Stimulated activated CD4-positive, alpha-beta T cell treated with anti-CD3 and anti-CD28 coated beads, Interleukin-2, amount 100 ng/mL, for 24 hours (primary cell): ENCODE data around the gene CD164.
A peak's percentile ranks its signal among the peaks of the same experiment; 100 is the strongest.
"Not testable (repeated sequence)": the region's sequence is repeated elsewhere in the genome, so short reads cannot be mapped to it uniquely, and the experiment has no call there.

Experiments used
- DNase-seq, 2 donors: peaks; one replicate each; pipeline ENCODE4 v3.0.0-alpha.2; 2020

CD164 gene

DNA sequence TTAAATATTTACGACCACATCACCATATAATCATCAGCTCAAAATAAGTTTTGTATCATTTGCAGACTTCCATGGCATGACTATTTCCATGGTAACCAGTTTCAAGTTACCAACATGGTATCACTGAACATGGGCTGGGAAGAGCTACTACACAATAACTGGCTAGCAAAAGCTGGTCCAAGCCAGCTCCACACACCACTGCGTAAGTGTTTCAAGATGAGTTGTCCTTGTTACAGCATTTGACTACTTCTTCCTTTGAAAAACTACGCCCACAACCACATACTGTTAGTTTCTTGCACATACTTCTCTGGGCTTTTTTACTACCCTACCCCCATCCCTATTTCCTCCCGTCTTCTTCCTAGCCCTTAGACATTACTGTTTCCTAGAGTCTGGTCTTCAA, 8.5 kb downstream of the CD164 start:
- peak; percentile 47 to 48 for DNase-seq

DNA sequence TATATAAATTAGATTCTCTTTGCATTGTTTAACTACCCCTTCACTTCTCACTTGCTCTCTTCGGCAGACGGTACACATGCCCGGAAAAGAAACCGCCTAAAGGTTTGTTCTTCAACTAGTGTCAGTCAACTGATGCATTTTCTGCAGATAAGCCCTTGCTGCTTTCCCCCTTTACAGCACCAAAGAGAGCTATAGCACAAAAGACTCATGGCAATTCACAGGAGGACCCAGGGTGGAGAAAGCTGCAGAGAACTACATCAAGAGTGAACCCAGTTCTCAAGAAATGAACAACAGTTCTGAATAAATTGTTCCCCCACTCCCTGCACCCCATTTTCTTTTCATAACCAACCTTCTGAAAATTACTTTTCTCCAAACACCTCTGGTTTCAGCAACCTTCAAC, 8.9 kb downstream of the CD164 start:
- peak; percentile 9 to 21 for DNase-seq

DNA sequence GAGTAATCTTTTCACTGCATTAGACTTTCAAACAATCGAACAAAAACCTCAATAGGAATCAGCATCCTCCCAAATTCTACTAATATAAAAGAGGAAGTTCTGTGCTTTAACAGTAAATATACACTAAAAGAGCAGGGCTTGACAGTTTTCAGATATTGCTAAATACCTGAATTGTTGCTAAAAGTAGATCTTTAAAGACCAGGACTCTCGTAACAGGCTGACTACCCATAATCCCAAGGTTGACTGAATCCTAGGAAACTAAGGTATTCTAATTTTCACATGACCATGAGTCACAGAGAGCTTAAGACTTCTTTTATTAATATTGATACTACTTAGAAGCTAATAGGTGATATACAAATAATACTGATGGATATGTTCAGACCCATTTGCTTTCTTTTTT, 10.1 kb downstream of the CD164 start:
- DNase-seq, result no peak

DNA sequence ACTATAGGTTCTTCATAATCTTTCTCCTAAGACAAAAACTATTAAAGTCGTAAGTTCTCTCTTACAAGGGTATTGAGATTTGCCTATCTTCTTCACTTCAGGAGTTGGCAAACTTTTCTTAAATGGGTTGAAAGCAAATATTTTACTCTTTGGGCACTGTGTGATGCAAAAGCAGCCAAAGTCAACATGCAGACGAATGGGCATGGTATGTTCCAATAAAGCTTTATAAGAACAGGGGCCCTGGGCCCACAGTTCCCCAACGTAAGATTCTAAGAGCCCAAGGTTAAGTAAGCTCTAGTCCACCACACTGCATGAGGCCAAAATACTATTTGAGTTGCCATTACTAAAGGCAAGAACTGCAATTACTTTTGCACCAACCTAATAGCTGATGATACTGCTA, 11.5 kb downstream of the CD164 start:
- no peak for DNase-seq

DNA sequence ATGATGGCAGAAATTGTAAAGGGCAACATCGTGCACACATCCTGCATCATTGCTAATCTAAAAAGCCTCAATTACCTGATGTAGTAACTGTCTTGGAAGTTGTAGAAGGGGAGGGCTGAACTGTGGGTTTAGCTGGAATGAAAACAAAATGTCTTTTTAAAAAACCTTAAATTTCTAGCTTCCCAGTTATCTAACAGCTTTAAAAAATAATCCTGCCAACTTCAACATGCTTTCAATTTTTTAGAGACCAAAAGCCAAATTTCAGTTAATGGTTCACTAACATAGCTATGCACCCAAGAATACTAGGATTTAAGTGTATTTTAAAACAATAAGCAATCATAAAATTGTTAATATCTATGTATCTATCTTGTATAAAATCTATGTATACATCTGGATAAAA, 11.9 kb downstream of the CD164 start:
- DNase-seq, result no peak

DNA sequence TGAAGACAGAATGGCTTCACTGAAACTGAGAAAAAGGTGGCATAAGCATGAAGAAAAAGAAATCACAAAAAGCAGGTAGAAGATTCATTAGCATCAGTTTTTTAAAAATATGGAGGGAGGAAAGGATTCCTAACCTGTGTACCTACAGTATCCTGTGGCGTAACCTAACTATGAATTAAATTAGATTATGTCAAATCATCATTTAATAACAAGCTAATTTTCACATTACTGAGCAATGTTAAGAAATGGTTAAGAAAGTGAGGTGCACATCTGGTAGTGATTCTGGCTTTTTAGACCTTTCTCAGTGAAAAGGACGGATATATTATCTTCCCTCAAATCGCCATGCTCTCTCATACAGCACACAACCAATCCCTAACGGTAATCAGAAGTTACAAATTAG, 12.5 kb downstream of the CD164 start:
- DNase-seq, result no peak

DNA sequence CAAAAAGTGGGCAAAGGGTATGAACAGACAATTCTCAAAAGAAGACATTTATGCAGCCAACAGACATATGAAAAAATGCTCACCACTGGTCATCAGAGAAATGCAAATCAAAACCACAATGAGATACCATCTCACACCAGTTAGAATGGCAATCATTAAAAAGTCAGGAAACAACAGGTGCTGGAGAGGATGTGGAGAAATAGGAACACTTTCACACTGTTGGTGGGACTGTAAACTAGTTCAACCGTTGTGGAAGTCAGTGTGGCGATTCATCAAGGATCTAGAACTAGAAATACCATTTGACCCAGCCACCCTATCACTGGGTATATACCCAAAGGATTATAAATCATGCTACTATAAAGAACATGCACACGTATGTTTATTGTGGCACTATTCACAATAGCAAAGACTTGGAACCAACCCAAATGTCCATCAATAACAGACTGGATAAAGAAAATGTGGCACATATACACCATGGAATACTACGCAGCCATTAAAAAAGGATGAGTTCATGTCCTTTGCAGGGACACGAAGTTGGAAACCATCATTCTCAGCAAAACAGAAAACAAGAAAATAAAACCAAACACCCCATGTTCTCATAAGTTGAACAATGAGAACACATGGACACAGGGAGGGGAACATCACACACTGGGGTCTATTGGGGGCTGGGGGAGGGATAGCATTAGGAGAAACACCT, 17.7 kb downstream of the CD164 start:
- DNase-seq, result not testable (repeated sequence)

DNA sequence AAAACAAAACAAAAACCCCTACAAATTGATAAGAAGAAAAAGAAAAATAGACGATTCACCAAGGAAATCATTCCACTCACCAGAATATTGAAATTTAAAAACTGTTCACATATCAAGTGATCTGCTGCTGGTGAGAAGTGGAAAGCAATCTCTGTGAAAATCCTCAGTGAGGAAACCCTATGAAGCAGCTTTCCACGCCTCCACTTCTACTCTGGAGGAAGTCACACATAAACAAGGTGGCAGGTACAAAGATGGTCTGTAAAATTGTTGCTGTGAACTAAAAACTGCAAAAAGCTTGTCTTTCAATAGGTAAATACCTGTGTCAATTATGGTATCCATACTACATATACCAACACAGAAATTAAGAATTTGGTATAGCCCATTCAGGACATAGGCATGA, 18.5 kb downstream of the CD164 start:
- no peak for DNase-seq

DNA sequence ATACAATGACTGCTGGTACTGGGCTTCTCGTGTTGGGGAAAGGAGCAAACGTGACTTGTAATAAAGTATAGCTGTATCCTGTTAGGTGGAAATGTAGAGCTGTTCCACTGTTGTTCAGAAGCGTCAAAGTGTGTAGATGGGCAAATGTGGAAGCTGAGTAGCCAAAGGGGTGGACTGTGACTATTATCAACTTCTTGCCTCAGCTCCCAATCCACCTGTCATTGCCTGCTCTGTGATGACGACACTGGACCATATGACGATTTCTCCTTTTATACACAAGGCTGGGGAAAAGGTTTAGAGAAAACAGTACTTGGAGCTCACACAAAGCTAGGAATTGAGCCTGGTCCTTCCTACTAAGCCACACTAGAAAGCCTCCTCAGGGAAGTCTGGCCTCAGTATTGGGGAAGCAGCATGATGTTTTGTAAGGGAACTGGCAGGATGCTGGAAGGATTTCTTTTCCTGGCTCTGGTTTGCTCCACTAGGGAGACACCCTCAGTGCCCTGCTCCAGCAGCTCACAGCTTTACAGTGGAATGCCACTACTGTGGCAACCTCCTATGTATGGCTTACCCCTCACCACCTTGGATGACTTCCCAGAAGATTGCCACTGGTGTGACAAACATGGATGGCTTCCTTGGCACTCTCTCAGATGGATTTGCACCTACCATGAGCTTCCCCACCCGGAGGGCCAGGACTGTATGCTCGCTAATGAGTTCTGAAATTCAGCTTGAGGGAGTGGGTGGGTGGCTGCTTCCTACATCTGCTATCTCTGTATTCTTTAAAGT, 20.0 kb downstream of the CD164 start:
- DNase-seq, result no peak

DNA sequence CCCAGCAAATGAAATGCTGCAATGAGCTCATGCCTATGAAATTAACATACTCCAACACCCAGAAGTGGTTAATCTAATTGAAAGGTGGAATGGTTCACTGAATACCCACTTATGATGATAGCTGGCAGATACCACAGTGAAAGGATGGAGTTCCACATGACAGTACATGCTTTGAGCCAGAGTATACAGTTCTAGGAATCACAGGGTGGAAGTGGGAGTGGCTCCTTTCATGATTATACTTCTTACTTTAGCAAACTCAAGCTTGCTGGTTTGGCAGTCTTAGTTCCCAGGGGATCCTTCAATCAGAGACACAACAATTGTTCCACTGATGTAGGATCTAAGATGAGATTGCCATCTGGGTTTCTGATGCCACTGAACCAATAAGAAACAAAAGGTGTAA, 21.5 kb downstream of the CD164 start:
- DNase-seq, result no peak

DNA sequence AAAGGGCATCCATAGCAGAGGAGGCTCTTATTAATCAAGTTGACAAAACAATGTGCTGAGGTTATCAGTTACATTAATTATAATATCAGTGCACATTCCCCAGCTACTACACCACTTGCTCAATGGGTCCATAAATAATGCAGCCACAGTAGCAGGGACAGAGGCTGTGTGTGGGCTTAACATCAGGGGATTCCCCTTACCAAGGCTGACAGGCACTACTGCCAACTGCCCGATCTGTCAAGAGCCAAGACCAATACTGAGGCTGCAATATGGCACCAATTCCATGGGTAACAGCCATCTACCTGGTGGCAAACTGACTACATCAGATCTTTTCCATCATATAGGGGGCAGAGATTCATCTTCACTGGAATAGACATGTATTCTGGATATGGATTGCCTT, 22.0 kb downstream of the CD164 start:
- no peak for DNase-seq

DNA sequence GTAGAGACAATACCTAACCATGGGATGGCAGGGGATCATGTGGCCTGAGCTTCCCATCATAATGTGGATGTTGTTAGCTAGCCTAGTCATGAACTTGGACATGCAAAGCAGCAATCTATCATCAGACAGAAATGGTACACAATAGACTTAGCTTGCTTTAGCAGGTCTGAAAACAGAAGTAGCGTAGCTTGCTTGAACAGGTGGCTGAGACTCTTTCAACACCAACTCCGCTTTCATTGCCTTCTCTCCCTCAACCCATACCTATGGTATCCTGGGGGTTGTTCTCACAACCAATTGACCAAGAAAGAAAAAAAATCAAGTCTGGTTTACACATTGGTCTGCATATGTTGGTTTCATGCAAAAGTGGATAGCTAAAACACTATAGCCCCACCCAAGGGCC, 23.0 kb downstream of the CD164 start:
- no peak for DNase-seq

DNA sequence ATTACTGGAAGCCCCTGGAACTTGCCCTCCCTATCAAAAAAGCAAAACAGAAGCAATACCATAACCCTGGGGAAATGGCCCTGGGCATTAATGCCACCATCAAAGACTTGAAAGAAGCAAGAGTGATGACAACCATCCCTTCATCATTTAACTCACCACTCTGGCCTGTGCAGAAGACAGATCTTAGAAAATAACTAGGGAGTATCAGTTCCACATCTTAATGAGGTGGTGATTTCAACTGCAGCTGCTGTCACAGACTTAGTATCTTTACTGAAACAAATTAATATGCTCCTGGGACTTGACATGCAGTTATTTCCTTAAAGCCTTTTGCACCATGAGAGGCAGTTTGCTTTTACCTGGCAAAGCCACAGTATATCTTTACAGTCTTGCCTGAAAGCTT, 24.1 kb downstream of the CD164 start:
- DNase-seq, result no peak

DNA sequence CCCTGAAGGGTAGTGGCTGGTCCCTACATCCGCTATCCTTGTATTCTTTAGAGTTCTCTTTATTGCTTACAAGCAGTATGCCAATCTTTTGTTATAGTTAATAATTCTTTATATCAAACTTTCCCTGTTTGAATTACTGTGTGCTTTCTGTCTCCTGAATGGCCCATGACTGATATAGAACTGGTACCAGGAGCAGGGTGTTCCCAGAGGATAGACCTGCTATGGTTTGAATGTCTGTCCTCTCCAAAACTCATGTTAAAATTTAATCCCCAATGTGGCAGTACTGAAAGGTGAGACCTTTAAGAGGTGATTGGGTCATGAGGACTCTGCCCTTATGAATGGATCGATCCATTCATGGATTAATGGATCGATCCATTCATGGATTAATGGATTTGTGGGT, 26.0 kb downstream of the CD164 start:
- DNase-seq, result no peak

DNA sequence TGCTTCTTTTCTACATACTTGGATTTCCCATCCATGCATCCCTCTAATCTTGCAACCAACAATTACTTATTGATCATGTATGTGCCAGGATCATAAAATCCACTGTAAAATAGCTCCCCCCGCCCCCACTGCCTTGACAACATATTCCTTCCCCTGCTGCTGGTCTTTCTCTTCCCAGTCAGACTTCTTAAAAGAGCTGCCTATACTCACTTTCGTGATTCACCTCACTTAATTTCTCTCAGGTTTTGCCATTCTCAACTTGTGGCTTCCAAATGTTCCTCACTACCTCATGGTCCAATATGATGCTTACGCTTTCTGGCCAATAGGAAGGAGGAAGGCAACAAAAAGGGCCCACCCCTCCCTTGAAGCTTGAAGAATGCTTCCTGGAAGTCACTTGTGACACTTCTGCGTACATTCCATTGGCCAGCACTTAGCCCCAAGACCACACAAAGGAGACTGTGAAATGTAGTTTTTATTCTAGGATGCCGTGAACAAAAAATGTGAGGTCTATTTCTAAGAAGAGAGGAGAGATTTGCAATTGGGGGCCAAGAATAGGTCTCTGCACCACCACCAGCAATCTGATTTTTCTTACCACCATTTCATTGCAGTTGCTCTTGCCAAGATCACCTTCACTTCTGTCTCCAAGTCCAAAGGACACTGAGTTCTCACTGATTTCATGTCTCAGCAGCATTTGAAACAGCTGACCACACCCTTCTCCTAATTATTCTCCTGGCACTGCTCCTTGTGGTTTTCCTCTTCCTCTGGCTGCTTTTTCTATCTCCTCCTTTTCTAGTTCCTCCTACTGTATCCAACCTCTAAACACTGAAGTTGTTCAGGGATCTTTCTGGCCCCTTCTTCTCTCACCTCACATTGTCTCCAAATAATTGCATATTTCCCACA, 30.8 kb downstream of the CD164 start:
- no peak for DNase-seq

DNA sequence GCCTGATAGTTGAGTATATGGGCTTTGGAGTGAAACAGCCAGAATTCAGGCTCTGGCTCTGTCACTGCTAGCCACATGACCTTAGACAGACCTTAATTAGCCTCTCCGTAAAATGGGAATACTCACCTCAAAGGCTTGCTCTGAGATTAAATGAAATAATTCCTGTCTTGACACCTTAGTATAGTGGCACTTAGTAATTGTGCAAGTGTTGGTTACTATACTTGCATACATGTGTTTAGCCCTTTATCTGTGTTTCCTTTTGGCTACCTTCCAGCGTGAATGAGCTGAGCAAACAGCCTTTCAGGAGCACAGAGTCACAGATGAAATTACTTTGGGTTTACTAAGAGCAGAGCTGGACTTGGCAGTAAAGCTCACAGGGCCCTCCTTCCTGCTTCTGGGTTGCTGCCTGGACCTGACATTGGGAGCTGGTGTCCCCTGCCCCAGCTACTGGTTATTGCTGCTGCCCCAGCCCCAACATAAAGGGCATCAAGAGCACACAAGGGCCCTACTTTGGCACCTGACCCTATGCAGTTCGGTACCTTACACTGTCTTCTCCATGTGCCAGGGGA, 32.8 kb downstream of the CD164 start:
- no peak for DNase-seq

DNA sequence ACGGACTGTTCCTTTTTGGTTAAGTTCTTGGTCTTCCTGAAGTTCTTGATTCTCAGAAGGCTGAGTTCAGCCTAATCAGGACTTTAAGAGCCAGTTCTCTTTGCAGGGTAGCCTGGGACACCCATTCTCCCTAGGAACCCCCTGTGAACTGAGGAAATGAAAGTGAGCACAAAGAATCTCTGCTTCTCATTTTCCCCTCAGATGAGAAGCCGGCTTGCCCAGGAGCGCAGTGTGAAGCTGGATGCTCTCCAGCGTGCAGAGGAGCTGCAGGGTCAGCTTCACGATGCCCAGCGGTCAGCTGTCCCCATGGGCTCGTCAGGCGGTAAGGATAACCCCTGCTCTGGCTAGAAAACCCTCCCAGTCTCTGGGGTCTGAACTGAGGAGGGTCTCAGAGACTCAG, 34.0 kb downstream of the CD164 start:
- DNase-seq, result no peak

DNA sequence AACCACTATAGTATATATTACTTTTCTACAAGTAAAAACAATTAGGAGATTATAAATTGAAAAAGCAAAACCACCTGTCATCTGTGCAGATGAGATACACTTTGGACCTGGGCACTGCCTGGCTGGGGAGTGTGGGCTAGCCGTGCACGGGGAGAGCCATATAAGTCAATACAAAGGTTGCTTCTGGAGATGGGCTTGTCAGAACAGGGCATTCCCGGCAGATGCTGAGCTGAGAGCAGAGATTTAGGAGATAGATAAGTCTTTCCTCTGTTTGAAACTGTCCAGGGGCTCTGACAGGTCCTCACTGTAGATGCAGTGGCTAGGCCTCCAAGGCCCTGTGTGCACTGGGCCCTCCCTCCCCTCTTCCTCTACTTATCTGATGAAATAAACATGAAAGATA, 34.5 kb downstream of the CD164 start:
- no peak for DNase-seq

DNA sequence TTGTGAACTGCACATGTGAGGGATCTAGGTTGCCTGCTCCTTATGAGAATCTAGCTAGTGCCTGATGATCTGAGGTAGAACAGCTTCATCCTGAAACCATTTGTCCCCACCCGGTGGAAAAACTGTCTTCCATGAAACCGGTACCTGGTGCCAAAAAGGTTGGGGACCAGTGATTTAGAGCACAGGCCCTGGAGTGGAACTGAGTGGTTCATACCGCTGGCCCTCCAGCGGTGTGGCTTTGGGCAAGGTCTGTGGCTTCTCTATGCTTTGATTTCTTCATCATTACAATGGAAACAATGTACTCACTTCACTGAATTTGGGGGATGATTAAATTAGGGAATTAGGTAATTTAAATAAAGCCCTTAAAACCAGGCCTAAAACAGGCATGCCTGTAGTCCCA, 36.3 kb downstream of the CD164 start:
- DNase-seq, result no peak

DNA sequence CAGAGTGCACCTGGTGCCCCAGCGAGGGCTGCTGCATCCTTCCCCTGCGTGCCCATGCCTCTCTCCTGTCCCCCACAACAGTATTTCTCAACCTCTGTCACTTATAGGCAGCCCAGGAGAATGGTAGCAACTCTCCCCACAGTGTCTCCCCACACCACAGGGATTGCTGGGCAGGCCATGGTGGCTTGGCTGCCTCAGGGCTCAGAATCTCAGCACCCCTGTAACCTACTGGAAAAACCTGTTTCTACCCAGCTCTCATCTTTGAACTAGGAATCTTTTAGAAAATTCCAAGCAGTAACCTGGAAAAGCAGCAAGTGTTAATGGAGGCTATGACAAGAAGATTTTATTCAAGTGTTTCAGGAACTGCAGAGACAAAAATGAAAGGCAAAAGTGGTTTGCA, 38.0 kb downstream of the CD164 start:
- no peak for DNase-seq

DNA sequence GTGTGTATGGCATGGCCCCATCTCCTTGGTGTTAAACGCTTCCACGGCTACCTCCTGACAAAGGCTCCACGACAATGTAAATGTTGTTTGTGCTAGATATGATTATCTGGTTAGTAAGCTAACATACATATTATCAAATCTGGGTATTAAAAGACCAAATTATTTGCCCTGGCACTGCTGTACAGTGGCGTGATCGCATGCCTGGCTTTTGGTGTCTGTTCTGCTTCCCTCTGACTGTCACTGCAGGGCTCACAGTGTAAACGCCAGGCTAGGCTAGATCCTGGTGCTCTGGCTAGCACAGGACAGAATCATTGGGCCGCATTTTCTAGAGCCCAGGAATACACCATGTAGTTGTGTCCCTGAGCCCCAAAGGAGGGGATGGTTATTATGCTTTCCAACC, 38.7 kb downstream of the CD164 start:
- no peak for DNase-seq

DNA sequence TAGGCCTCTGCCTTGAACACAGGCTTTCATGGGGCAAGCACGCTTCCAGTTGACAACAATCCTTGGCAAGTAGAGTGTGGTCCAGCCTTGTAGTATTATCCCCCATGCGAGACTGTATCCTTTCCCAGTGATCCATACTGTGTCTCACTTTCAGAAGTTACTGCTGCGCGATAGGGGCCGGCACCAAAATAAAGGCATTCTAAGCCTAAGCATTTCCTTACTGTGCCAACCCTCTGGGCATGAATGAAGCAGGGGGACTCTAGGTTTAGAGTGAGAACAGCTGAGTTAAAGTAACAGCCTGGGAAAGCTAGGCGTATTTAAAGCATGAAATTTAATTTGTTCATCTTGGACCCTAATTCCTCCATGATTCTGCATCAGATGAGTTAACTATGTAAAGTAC, 39.4 kb downstream of the CD164 start:
- no peak for DNase-seq

DNA sequence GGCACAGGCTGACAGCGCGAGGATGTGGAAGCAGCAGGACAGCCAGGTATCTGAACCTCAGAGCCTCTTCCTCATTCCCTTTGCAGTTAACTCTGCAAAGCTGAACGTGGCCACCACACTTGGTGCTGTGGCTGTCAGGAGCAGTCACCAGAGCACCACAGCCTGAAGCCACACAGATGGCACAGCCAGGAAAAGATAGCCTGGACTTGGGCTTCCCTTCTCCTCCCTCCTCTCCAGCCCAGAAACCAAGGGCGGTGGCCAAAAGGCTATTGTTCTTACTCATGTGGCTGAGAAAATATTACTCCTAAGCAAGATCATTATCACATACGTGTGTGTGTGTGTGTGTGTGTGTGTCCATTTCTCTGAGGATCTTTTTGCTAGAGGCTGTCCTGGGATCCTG, 39.8 kb downstream of the CD164 start:
- DNase-seq, result no peak
